Astrocyte of the hippocampus (primary cell): Measurements from ENCODE around the gene TRIM16.
"Not testable (repeated sequence)": the region's sequence is repeated elsewhere in the genome, so short reads cannot be mapped to it uniquely, and the experiment has no call there.

ENCODE experiments used
- DNase-seq: peaks from one replicate; pipeline ENCODE4 v3.0.0; 2011; ENCODE audit warnings: low read depth, low spot score

Gene TRIM16

DNA sequence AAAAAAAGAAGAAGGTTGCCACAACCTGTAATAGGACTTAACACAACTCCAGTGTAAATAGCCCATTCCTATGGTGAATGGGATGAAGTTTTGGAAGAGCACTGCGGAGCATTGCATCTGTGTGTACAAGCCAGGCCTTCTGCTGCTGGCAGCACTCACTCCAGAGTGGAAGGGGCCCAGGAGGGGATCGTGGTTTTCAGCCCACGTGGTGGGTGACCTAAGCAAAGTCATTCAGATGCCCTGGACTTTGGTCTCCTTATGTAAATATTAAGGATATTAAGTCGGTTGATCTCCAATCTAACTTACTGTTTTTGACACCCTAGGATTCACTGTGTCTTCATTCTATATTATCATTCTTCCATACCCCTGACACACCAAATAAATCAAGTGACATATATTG is 67.3 kb downstream of the TRIM16 start:
- DNase-seq = not testable (repeated sequence)

DNA sequence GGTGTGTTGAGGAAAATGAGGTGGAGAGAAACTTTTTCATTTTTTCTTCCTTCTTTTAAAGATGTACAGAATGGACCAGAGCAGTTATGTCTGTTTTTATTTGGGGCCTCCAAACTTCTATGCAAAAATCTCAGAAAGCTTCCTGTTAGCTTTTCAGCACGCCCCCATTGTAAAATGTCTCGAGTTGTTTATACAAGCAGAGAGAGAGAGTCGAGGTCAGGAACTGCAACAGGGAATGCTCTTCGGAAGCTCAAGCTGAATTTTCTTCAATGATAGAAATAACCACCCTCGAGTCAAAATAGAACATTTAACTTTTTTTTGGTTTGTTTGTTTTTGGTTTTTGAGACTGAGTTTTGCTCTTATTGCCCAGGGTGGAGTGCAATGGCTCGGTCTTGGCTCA is 68.3 kb downstream of the TRIM16 start:
- not testable (repeated sequence) for DNase-seq

DNA sequence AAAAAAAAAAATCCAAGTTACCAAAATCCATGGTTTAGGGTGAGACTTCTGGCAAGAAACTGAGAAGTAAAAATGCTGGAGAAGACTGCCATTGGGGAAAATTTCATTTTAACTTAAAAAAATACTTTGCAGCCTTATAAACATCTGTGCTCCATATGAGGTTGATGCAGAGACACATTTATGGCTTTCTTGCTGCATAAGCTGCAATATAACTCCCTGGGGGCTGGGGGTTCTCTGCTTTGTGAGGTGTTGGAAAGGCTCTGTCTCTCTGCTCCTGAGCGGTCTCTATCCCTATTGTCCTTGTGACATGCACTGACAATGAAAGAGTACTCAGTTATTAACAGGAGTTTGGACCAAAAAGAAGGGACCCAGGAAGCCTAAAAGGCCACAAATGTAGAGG is 71.0 kb downstream of the TRIM16 start:
- not testable (repeated sequence) for DNase-seq

DNA sequence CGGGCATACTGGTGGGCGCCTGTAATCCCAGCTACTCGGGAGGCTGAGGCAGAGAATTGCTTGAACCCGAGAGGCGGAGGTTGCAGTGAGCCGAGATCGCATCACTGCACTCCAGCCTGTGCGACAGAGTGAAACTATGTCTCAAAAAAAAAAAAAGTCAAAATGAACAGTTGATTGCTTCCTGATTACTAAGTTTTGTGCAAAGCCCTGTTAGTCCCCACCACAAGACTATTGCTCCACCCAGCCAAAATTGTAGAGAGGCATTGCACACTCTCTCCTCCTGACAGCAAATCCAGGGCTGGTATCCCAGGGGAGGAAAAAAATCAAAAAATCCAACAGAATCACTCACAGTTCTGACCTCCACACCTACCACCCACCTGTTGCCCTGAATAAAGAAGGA is 91.2 kb downstream of the TRIM16 start:
- not testable (repeated sequence) for DNase-seq

DNA sequence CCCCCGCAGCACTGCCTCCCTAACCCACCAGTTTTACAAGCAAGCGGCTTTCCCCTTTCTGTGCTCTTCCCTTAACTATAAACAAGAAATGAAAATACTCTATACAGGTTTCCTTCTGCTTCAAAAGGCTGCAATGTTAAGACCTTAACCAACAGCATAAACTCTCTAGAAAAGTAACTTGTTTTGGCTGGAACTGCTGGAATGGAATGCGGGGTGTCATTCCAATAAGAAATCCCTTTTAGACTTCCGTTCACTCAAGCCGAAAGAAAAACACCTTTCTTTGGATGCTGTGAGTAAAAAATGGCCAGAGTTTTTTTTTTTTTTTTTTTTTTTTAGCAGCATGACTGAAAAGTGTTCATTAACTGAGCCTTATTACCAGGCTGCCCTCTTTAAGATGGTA is 92.1 kb downstream of the TRIM16 start:
- DNase-seq = peak; percentile 56

DNA sequence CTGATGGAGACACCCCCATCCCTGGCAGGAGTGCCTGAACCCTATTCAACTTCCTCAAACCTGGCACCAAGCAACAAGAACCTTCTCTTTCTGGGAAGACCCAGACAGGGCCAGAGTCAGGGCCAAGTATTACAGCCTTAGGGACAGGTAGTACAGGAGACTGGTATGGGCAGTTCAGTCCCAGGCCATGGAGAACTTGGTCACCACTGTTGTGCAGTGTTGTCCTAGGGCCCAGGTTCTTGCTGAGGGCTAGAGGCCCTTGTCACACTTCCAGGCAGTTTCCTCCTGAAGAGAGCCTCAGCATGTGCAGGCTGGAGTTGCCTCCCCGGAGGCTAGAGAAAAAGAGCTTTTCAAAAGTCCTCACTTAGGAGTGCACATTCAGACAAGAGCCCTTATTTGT is 93.3 kb downstream of the TRIM16 start:
- DNase-seq = not testable (repeated sequence)

DNA sequence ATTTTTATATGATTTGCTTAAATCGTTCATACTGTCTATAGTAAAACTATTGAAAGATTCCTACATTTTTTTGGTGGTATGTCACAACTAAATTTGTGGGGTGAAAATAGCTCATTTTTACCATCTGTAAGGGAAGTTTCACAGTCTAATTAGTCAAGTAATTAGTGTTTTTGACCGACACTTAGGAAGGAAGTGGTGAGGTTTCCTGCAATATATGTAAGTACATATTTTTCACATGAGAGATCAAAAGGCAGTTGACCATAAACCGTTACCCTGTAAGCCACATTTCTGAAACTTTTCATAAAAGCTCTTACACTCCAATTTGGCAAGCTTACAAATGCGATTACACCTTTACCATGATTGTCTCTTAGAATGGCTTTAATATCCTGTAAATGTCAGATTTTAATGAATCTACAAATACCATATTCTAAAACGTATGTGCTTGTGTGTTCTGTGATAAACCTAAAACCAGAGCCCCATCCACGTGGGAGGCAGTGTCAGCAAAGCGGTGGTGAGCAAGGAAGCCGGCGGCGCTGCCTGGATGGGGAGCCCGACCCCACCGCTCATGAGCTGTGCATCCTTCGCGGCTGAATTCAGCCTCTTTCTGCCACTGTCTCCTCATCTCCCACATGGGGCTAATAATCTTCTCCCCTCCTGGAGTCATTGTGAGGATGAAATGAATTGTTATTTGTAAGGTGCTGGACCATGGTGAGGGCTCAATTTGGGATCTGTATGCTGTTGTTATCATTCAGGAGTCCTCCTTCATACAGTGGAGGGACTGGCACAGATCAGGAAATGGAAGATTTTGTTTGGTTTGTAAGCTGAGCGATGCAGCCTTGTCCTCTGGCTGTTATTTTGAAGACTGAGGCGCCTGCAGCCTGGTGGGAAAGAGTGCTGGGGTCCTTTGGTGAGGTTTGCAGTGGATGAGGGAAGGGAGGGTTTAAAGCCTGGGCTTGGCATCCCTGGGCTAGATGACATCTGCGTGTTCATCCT is 94.3 kb downstream of the TRIM16 start:
- not testable (repeated sequence) for DNase-seq

DNA sequence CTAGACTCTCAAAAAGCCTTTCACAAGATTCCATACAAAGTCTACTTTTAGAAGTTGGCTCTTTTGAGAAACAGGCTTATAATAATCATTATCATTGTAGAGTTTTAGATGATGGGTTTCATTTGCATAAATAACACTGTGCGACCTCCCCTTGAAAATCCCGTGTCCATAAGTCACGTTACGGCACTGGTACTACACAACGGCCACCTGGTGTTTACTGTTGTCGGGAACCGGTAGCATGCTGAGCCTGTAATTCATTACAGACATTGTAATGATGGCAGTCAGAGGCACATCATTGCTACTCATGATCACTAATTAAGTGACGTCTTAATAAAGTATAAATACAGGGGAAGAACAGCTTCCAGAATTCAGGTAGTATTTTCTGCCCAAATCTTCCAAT is 96.1 kb downstream of the TRIM16 start:
- not testable (repeated sequence) for DNase-seq

DNA sequence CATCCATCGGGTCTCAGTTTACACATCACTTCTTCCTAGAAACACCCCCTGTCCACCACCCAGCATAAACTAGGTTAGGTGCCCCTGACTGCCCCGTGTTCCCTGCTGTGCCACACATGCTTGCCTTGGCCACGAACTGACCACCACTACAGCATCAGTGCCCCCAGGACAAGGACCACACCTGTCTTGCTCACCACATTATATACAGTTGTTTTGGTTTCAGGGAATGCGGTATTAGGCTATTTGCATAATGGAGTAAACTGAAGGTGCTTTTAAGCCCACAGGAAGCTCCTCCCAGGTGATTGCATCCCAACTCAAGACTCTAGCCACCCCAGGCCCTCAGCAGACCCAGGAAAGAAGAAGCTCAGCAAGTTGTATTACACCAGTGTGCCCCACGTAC is 100.8 kb downstream of the TRIM16 start:
- DNase-seq = not testable (repeated sequence)

DNA sequence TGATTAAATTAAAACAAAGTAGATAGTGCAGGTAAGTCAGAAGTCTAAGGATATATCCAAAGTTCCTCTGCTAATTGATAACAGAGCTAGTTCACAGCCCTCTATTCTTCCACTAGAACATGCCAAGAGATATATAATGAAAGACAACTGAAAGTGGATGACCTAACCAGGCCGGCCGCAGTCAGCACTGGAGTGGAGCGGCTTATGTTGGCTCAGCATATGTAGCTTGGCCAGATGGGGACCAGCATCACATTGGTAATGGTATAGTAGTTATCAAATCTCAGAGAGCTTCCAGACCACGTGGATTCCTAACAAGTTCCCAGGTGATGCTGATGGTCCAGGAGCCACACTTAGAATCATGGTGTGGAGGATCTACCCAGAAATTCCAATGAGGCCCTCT is 102.6 kb downstream of the TRIM16 start:
- not testable (repeated sequence) for DNase-seq
